Activated naive CD4-positive, alpha-beta T cell treated with Interleukin-2 at 50 U/mL for 16 hours (primary cell): Measurements from ENCODE around the gene SVIL.

Experiments
- DNase-seq: peaks from one replicate; pipeline ENCODE4 v3.0.0-alpha.2; 2020

SVIL gene, protein sequence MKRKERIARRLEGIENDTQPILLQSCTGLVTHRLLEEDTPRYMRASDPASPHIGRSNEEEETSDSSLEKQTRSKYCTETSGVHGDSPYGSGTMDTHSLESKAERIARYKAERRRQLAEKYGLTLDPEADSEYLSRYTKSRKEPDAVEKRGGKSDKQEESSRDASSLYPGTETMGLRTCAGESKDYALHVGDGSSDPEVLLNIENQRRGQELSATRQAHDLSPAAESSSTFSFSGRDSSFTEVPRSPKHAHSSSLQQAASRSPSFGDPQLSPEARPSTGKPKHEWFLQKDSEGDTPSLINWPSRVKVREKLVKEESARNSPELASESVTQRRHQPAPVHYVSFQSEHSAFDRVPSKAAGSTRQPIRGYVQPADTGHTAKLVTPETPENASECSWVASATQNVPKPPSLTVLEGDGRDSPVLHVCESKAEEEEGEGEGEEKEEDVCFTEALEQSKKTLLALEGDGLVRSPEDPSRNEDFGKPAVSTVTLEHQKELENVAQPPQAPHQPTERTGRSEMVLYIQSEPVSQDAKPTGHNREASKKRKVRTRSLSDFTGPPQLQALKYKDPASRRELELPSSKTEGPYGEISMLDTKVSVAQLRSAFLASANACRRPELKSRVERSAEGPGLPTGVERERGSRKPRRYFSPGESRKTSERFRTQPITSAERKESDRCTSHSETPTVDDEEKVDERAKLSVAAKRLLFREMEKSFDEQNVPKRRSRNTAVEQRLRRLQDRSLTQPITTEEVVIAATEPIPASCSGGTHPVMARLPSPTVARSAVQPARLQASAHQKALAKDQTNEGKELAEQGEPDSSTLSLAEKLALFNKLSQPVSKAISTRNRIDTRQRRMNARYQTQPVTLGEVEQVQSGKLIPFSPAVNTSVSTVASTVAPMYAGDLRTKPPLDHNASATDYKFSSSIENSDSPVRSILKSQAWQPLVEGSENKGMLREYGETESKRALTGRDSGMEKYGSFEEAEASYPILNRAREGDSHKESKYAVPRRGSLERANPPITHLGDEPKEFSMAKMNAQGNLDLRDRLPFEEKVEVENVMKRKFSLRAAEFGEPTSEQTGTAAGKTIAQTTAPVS (N-terminal part only)

DNA sequence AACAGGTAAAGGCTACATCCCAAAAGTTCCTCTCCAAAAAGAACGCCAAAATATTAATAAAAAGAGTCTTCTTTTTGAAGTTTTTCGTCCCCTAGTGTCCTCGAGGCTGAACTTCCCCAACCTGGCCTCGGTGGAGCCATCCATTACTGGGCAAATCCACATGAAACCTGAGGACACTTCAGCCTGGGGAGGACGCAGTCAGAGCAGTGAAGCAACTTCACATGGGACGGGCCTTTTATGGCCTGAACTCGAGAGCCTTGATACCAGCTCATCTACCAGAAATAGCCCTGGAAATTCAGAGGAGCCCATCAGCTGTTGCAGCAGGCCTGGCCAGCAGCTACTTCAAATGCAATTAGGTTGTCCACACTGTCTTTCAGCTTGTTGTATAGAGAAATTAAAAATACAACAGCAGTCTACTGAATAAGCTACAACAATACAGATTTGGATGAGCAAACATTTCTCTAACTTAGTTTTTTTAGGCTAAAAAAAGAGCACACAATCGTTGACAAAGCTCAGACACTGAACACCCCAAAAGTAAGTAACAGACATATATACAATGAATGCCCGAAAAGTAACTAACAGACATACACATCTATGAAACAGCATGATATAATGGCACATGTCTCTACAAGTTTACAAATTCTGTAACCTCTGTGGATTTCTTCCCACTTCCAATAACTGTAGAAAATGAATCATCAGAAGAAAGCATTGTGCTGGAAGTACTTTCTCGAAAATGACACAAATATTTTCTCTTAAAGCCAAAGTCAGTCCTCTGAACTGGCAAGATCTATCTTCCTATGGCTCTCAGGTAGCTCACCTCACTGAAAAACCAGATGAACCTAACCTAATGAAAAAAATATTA, at the start of gene SVIL:
SVIL (minus strand) TSS at position 208 of the 862 bp plus-strand sequence. CDS start 79,913 bp downstream, outside the sequence.
- no peak for DNase-seq

DNA sequence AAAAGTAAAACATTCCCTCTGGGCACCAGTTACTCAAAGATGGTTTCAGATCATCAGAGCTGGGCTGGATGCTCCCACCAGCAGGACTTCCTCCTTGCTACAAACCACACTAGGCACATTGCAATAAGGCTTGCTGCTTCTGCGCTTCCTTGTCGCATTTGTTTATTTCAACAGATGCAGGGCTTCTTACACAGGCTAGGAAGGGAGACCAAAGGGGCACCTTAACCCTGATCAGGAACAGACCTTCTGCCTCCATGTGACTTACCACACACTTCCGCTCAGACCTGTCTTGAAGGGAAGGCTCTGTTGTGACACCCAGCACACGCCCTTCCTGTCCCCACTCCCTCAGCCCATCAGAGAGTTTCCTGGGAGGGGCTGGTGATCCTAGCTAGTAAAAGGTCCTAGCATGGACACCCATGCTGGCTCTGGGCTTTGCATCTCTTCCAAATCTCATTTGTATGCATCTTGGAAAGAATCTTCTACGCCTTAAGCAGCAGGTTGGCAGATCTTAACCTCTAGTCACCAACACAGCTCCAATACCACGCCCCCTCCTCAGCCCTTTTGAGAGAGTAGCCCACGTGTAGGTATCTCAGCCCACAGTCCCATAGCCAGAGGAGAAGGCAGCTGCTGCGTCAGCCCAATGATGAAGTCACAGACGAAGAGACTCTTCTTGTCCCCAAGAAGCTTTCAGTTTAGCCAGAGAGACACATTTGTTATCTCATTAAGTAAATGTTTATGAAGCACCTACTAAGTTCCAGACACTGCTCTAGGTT, 47.1 kb upstream of the SVIL start:
- peak; percentile 43 for DNase-seq

DNA sequence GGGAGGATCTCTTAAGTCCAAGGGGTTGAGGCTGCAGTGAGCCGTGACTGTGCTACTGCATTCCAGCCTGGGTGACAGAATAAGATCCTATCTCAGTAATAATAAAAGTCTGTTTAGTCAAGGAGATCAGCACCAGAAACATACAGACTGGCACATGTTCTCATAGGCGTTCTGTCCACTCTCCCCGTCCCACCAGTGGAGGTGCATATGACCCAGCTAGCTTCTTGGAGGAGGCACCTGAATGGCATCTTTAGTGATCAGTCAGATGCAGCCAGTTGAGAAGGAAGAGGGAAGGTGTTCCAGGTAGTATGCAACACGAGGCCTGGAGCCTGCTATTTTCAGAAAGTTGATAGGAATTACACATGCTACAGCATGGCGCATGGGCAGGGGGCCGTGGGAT, 45.3 kb upstream of the SVIL start:
- DNase-seq: no peak

DNA sequence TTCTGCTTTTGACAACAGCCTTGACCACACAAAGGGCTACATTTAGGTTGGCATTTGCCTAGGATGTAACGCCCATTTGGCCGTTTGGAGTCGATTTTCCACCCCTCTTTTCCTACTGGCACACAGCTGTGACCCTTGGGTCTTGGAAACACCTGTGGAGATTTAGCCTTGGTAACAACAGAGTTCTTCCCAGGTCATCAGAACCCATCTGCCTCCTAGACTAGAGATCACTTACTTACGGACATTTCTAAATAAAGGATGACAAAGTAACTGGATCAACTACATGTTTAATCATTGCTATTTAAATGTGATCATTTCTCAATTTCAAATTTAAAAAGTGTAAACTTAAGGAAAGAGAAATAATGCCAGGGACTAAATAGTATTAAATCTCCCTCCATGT, 42.0 kb upstream of the SVIL start:
- no peak for DNase-seq

DNA sequence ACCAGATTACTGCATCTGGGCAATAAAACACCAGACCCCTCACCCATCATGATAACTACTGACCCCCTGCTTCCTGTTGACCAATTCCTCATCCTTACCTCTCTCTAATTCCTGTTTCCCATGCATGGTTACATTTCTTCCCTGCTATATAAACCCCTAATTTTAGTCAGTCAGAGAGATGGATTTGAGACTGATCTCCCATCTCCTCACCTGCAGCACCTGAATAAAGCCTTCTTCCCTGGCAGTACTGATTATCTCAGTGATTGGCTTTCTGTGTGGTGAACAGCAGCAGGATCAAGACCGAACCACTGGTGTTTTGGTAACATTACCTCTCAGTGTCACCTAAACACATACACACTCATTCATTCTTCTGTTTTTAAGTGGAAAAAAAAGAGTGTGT, 41.2 kb upstream of the SVIL start:
- DNase-seq: no peak

DNA sequence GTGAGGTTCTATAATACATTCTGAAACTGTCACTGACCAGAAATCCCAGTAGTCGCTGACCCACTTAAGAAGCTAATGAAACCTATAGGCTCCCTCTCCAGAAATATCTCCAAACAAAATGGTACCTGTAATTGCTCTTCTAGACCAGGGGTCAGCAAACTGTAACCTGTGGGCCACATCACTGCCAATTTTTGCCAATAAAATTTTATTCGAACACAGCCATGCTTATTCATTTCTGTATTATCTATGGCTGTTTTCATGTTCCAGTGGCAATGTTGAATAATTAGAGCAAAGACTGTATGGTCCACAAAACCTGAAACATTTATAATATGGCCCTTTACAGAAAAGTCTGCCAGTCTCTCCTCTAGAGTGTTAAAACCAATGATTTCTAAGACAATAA, 37.2 kb upstream of the SVIL start:
- no peak for DNase-seq

DNA sequence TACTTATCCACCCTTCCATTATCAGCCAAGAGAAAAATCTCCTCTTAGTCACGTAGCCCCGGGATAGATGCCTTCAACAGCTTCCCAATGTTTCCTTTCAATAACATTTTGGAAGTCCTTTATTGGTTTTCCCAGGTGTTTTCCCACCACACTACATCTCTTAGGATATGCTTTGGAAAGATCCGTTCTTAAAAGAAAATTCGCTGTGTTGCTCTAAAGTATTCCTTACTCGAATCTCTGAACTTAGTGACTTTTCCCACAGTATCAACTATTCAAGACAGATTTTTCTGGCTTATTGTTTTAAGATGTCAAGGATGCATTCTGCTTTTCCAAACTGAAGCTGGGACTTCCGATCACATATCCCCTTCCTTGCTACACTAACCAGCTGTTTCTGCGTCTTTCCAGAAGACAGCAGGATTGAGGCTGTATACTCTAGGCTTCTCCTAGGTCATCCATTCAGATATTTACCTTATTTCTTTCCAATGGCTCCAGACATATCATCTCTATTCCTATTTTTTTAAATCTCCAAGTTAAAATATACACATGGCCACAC, 36.5 kb upstream of the SVIL start:
- DNase-seq: no peak

DNA sequence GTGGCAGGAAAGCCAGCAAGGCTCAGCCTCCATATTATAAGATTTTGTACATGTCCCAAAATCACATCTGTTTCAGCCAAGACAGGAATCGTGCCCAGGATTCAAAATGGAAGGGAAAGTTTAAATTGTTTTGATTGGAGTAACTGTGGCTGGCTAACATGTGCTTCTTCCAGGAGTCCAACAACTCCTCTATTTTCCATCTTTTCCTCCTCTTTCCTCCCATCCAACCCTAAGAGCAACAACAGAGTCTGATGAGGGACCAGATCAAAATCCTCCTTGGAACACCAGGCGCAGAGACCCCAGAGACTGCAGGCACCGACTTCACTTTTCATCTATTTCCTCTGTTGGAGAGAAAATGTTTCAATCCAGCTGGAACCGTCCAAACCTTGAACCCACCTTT, 36.0 kb upstream of the SVIL start:
- DNase-seq: no peak

DNA sequence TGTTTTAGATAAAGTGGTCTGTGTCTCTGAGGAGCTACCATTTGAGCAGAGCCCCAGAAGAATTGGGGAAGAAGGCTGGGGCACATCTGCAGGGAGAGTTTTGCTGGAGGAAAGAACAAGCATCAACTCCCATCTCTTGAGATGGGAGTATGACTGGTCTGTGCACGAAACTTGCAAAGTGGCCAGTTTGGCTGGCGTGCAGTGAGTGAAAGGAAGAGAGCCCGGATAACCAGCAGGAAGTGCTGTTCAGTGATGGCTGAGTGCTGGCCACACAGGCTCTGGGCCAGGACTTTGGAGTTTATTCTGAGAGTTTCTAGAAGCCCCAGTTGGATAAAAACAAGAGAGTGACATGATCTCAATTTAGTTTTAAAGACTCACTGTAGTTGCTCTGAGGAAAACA, 34.4 kb upstream of the SVIL start:
- no peak for DNase-seq

DNA sequence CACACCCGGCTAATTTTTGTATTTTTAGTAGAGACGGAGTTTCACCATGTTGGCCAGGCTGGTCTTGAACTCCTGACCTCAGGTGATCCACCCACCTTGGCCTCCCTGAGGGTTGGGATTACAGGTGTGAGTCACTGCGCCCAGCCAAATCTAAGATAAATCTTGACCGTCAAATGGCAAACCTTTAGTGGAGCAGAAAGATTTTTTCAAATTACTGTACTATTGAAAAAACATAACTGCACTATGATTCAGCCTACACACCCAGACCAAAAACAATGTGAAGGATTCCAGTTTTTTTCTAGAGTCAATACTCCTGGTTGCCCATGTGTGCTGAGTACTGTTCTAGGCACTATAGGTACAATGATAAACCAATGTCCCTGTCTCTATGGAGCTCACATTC, 33.9 kb upstream of the SVIL start:
- DNase-seq: no peak

DNA sequence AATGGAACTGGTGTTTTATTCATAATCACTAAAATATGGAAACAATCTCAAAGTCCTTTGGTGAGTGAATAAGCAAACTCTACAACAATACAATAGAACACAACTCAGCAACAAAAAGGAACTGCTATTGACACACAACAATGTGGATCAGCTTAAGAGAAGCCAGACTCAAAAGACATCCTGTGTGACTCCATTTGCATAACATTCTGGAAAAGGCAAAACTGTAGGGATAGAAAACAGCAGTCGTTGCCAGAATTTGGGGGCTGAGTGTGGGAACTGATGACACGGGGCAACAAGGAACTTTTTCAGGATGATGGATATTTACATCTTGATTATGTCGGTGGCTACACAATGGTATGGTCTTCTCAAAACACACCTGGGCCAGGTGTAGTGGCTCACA, 32.4 kb upstream of the SVIL start:
- no peak for DNase-seq

DNA sequence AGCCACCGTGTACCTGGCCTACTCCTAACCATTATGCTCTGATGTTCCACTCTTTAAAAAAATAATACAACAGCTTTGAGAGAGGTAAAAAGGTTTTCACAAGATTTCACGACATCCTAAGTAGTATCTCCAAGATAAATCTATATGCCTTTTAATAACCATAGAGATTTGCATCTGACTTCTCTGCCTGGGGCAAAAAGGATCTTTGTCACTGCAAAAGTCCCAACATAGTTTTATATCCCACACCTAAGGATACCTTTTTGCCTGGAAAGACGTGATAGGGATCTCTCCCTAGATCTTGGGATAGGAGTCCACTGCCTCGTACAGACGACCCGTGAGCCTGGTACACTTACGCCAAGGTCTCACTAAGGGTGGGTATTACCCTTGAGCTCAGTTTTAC, 31.4 kb upstream of the SVIL start:
- no peak for DNase-seq

DNA sequence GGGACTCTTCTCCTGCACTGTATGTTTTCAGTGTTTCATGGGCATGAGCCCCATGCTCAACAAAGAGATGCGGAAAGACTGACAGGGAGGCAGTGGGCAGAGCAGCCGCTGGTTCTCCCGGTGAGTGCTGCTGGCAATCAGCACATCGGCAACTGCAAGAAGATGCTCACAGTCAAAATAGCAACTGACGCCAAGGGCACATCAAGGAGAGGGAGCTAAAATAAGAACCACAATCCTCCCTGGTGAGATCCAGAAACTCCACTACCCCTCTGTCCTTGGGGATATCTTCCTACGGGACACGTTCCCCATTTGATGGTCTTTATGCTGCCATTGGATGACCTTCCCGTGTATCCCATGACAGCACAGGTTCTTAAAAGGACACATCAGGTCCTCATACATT, 28.9 kb upstream of the SVIL start:
- DNase-seq: no peak

DNA sequence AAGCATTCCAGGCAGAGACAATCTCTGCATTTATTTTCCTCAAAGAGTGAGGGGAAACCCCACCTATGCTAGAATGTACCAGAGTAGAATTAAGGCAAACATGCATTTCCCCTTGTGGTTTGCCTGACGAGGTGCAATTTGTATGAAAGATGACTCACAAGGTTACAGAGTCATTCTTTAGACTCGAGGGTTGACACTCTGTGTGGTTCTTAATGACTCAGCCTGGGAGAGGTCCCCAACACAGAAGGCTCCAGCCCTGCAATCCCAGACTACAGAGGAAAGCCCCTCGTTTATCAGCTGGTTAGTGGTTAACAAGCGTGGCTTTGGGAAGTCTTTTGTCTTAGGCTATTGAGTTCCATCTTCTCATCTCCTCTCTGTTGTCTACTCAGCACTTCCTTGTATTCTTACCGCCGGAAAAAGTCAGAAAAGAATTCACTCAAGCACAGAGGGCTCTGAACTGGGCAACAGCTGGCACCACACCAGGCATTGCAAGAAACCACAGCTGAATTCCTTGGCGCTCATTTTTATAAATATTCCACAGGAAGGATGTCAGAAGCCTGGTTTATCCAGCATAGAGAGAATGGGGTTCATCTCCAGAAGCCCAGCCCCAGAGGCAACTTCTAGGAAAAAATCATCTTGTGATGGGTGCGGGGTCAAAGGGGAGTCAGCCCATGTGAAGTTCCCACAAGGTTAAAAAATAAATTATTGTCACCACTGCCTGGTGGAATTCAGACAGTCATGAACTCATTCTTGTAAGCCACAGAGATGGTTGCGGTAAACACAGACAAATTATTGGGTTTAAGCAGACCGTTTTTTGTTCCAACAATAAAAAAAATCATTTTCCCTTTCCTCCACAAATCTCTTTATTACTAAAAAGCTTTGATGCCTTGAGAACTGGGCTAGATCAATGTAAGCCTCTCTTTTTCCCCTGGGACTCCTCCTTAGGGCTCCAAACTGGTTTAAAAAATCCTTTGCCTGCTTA, 24.5 kb upstream of the SVIL start:
- DNase-seq: peak; percentile 68

DNA sequence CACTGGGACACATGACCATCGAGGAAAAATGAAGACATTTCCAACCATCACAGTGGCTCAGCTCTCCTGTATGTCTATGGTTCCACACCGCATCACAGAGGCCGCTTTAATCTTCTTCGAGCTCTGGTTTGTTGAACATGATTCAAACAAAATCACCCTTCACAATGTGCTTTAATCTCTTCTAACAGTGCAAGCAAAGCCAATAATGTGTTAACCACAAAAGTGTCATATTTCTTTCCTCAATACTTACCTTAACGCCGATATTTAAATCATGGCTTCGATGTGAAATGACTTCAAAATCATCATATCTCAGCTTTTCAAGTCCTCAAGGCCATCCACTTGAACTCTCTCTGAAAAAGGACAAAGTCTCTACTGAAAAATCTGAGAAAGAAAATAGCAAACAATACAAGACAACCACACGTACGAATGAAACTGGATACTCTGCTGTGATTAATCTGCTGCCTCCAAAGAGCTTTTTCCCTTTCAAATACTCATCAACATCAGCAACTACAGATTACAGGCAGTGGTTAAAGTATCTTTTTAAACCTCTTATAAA, 23.0 kb upstream of the SVIL start:
- peak; percentile 15 for DNase-seq

DNA sequence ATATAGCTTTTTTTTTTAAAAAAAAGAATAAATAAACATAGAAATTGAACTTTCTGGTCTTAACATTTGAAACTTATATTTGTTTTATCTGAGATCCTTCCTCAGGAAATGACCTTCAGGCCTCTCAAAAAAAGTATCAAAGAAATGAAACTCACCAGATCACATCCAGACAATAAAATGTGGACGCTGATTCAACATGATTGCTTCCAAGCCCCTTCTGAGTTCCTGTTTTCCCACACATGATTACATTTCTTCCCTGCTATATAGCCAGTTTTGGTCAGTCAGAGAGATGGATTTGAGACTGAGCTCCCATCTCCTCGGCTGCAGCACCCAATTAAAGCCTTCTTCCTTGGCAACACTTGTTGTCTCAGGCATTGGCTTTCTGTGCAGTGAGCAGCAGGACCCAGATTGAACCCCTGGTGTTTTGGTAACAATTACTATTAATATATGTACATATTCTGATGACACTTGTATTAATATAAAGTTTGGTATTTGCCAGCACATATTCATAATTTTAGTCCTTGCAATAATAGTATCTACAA, 21.8 kb upstream of the SVIL start:
- no peak for DNase-seq

DNA sequence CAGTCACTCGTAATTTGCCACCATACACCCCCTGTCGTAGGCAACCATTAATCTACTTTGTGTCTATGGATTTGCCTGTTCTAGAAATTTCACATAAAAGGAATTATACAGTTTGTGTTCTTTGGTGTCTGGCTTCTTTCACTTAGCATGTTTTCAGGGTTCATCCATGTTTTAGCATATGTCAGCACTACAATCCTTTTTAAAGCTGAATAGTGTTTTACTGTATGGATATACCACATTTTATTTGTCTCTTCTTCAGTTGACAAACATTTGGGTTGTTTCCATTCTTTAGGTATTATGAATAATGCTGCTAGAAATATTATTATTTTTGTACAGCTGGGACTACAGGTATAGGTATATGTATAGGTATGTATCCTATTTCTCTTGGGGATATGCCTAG, 17.4 kb upstream of the SVIL start:
- DNase-seq: no peak

DNA sequence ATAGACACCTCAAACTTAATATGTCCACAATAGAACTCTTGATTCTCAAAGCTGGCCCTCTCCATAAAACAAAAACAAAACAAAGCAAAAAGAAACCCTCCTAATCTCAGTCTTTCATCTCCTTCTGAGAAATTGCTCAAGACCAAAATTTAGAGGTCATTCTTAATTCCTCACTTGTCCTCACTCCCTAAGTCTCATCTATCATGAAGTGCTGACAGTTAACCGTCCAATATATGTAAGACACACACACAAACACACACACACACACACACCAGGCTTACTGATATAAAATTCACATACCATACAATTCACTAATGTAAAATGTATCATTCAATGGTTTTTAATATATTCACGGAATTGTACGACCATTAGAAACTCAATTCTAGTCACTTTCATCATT, 17.0 kb upstream of the SVIL start:
- no peak for DNase-seq

DNA sequence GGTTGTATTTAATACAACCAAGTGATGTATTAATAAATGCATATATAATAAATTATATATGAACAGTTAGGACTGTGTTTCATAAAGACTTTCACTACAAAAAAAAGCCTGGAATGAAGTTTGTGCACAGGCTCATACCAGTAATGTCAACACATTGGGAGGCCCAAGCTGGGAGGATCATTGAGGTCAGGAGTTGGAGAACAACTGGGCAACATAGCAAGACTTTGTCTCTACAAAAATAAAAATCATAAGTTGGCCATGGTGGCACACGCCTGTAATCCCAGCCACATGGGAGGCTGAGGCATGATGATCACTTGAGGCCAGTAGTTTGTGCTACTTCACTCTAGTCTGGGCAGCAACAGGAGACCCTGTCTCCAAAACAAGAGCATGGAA, 15.8 kb upstream of the SVIL start:
- no peak for DNase-seq
